ENCODE data around the gene XAGE2. TPM values are rescaled to one million over a fixed set of nuclear protein-coding genes. Genes with fewer than 3 reads are reported as not detected.
"Not testable (repeated sequence)": the region's sequence is repeated elsewhere in the genome, so short reads cannot be mapped to it uniquely, and the experiment has no call there.

Gene XAGE2
- 1 to 10 TPM in 1 of 2 donors, under 1 TPM in 1; 0.65 to 3.1 TPM for total RNA-seq
- polyA plus RNA-seq (ENCODE audit: insufficient read length in 6 of 6): under 1 TPM in 3 of 6 donors, not detected in 3; 0.24 to 0.81 (median 0.36) TPM
- long read RNA-seq, donor 1, partial matches to known transcripts: 0 of 1 reads
- long read RNA-seq, donor 1, other reads (novel, unspliced or antisense): 0 of 1 reads
- long read RNA-seq, donor 2: 0 reads
- long read RNA-seq, donor 3, partial matches to known transcripts: 0 of 4 reads
- long read RNA-seq, donor 3, other reads (novel, unspliced or antisense): 0 of 4 reads
- long read RNA-seq, donor 4, transcript XAGE2-201 (5 exons, 618 nt): major isoform, 9 of 11 reads
- long read RNA-seq, donor 4, partial matches to known transcripts: 0 of 11 reads
- long read RNA-seq, donor 4, other reads (novel, unspliced or antisense): 2 of 11 reads
- long read RNA-seq, donor 5: 0 reads
- long read RNA-seq, donor 6: 0 reads
- long read RNA-seq, donor 7: 0 reads
- long read RNA-seq, donor 8: 0 reads
- long read RNA-seq, donor 9: 0 reads
- long read RNA-seq, donor 10: 0 reads
- long read RNA-seq, donor 11: 0 reads
- long read RNA-seq, donor 12: 0 reads

- no peak within 1 kb of the TSS for H3K4me3 ChIP-seq
- H3K27me3 ChIP-seq: peaks cover 0 to 3% of the 10 kb centered on the region in 2 donors
- intact Hi-C loops (cut with DNase I): no loop called here
- DNase-seq (no peak), ATAC-seq (no peak)
- H3K27ac ChIP-seq: no peak within 1 kb of the TSS
- no peaks in the 10 kb centered on the region for H3K4me1 ChIP-seq
- H3K36me3 ChIP-seq: no peaks in the 10 kb centered on the region
- TF ChIP-seq CTCF (IDR thresholded peaks at IDR 0.05): no peak
- no peaks in the 10 kb centered on the region for H3K9me3 ChIP-seq
Measured at GRCh38 chrX:52368368-52369055, at the start of gene XAGE2. Gene XAGE2, plus strand, starts transcription at chrX:52369021. Its CDS starts 994 bp downstream, at chrX:52370015.

GRCh38 chrX:52337410-52337809, 31.4 kb upstream of the XAGE2 start:
- no peak for TF ChIP-seq CTCF (IDR thresholded peaks at IDR 0.05)
- no peaks in the 10 kb centered on the region for H3K36me3 ChIP-seq
- H3K4me1 ChIP-seq: no peaks in the 10 kb centered on the region
- no peak for ATAC-seq
- H3K27me3 ChIP-seq: no peaks in the 10 kb centered on the region
- DNase-seq: no peak
- no peaks in the 10 kb centered on the region for H3K9me3 ChIP-seq
- H3K4me3 ChIP-seq: no peak overlapping the region
- intact Hi-C loops (cut with DNase I): no loop called here
- H3K27ac ChIP-seq: no peak overlapping the region

- H3K4me3 ChIP-seq: no peak overlapping the region
- ATAC-seq (no peak), DNase-seq (no peak)
- intact Hi-C loops (cut with DNase I): no loop called here
- H3K9me3 ChIP-seq: no peaks in the 10 kb centered on the region
- no peaks in the 10 kb centered on the region for H3K36me3 ChIP-seq
- no peaks in the 10 kb centered on the region for H3K27me3 ChIP-seq
- no peaks in the 10 kb centered on the region for H3K4me1 ChIP-seq
- no peak for TF ChIP-seq CTCF (IDR thresholded peaks at IDR 0.05)
- no peak overlapping the region for H3K27ac ChIP-seq
Measured at GRCh38 chrX:52341493-52341892, 27.3 kb upstream of the XAGE2 start.

GRCh38 chrX:52343131-52343530, 25.7 kb upstream of the XAGE2 start:
- H3K4me1 ChIP-seq; H3K27me3 ChIP-seq; H3K36me3 ChIP-seq; intact Hi-C loops (cut with DNase I); H3K9me3 ChIP-seq; DNase-seq; H3K4me3 ChIP-seq; H3K27ac ChIP-seq; ATAC-seq: not testable (repeated sequence)

- intact Hi-C loops (cut with DNase I); H3K36me3 ChIP-seq; H3K9me3 ChIP-seq; H3K27ac ChIP-seq; H3K27me3 ChIP-seq; H3K4me1 ChIP-seq; H3K4me3 ChIP-seq: not testable (repeated sequence)
- TF ChIP-seq CTCF (IDR thresholded peaks at IDR 0.05): peak; percentile 43 to 44
- ATAC-seq (peak; percentile 83), DNase-seq (peak in 1 of 4 donors; percentile 19)
Measured at GRCh38 chrX:52345402-52345801, 23.4 kb upstream of the XAGE2 start.
